ENCODE results near the gene GIMAP2. TPM values are rescaled to one million over a fixed set of nuclear protein-coding genes. Genes with fewer than 3 reads are reported as not detected.

GIMAP2 gene
- total RNA-seq, 1 experiment from 2014 or later = 3.9 TPM

- H3K4me1 Mint-ChIP-seq (ENCODE audit: low read depth, unreplicated experiment) = no peaks in the 10 kb centered on the region
- H3K4me3 Mint-ChIP-seq (ENCODE audit: low read depth, unreplicated experiment) = no peak overlapping the region
- DNase-seq = no peak
- no peaks in the 10 kb centered on the region for H3K9me3 Mint-ChIP-seq (ENCODE audit: low read depth, unreplicated experiment)
- H3K27me3 Mint-ChIP-seq (ENCODE audit: unreplicated experiment) = peaks cover 100% of the 10 kb centered on the region
- no peak overlapping the region for H3K27ac Mint-ChIP-seq (ENCODE audit: unreplicated experiment)
- intact Hi-C loops (cut with micrococcal nuclease; ENCODE audit: unreplicated experiment) = no loop called here
- no peaks in the 10 kb centered on the region for H3K36me3 Mint-ChIP-seq (ENCODE audit: insufficient read depth, unreplicated experiment)
- no peak for TF ChIP-seq CTCF (IDR thresholded peaks at IDR 0.05; ENCODE audit: unreplicated experiment)
- no TSS peak for BruUV-seq (replicated peaks)
- CTCF ChIA-PET = interaction anchor here (0.6 kb wide), 1 partner anchor 133 kb away, joined by 3 read pairs; no protein-coding TSS in a partner anchor
Measured at GRCh38 chr7:150742286-150742968, 56.9 kb downstream of the GIMAP2 start.

Other genes starting within 250 kb of the GIMAP2 start
- gene GIMAP8, start 235.1 kb upstream of the GIMAP2 start, total RNA-seq (2022) = not detected in 2 replicates
- not detected in 2 replicates for gene GIMAP7, start 170.8 kb upstream of the GIMAP2 start, total RNA-seq (2022)
- not detected in 2 replicates for gene GIMAP4, start 118.3 kb upstream of the GIMAP2 start, total RNA-seq (2022)
- not detected in 2 replicates for gene GIMAP6, start 53.3 kb upstream of the GIMAP2 start, total RNA-seq (2022)
- gene GIMAP1, start 30.9 kb downstream of the GIMAP2 start, total RNA-seq (2022) = not detected in 2 replicates
- not detected in 2 replicates for gene GIMAP5, start 51.7 kb downstream of the GIMAP2 start, total RNA-seq (2022)
- 3.1 and 7.3 TPM in 2 replicates for gene TMEM176B, start 114.7 kb downstream of the GIMAP2 start, total RNA-seq (2022)
- 1.5 and 6.1 TPM in 2 replicates for gene TMEM176A, start 115.1 kb downstream of the GIMAP2 start, total RNA-seq (2022)
- 1.2 and 1.8 TPM in 2 replicates for gene AOC1, start 166.8 kb downstream of the GIMAP2 start, total RNA-seq (2022)

All from Calu3 (cell line).